H9 (cell line): Measurements from ENCODE around the gene RALGAPA1. TPM values are rescaled to one million over a fixed set of nuclear protein-coding genes. Genes with fewer than 3 reads are reported as not detected.

Experiments used
- DNase-seq: peaks from one replicate; pipeline ENCODE4 v3.0.0-alpha.2; 2017
- H2AFZ ChIP-seq: one replicate; pipeline ENCODE4 v1.6.1; 2013; ENCODE audit warnings: mild to moderate bottlenecking, low read length, control low read depth, moderate library complexity
- H2AK5ac ChIP-seq: 2 replicates; pipeline ENCODE4 v1.6.1; 2013; ENCODE audit warnings: low read length, control low read depth, mixed read lengths; ENCODE audit not compliant: insufficient read length
- H2BK120ac ChIP-seq: one replicate; pipeline ENCODE4 v1.6.1; 2013; ENCODE audit warnings: low read depth, mild to moderate bottlenecking, low read length, control low read depth, inconsistent platforms; ENCODE audit not compliant: poor library complexity, severe bottlenecking
- H2BK12ac ChIP-seq: 2 replicates; pipeline ENCODE4 v1.6.1; 2013; ENCODE audit warnings: low read length, control low read depth, mixed read lengths, low read depth; ENCODE audit not compliant: insufficient read length
- H2BK15ac ChIP-seq: 2 replicates; pipeline ENCODE4 v1.6.1; 2013; ENCODE audit warnings: low read depth, low read length, control low read depth
- H2BK20ac ChIP-seq: one replicate; pipeline ENCODE4 v1.6.1; 2013; ENCODE audit warnings: low read depth, mild to moderate bottlenecking, low read length, control low read depth, inconsistent platforms; ENCODE audit not compliant: poor library complexity, severe bottlenecking
- H2BK5ac ChIP-seq: 2 replicates; pipeline ENCODE4 v1.6.1; 2013; ENCODE audit warnings: low read length, control low read depth, mixed read lengths; ENCODE audit not compliant: insufficient read length
- H3K14ac ChIP-seq: 2 replicates; pipeline ENCODE4 v1.6.1; 2013; ENCODE audit warnings: low read length, control low read depth; ENCODE audit not compliant: insufficient read depth
- H3K18ac ChIP-seq: 2 replicates; pipeline ENCODE4 v1.6.1; 2013; ENCODE audit warnings: low read depth, mild to moderate bottlenecking, mixed read lengths, low read length, control low read depth; ENCODE audit not compliant: insufficient read length
- H3K23ac ChIP-seq: 2 replicates; pipeline ENCODE4 v1.6.1; 2013; ENCODE audit warnings: low read length, control low read depth, mixed read lengths, low read depth; ENCODE audit not compliant: insufficient read length
- H3K23me2 ChIP-seq: 2 replicates; pipeline ENCODE4 v1.6.1; 2013; ENCODE audit warnings: low read depth, mild to moderate bottlenecking, mixed read lengths, low read length, control low read depth; ENCODE audit not compliant: insufficient read length, poor library complexity, severe bottlenecking
- H3K27ac ChIP-seq: 2 replicates; pipeline ENCODE4 v1.5.1; 2013; ENCODE audit warnings: low read length, control low read depth, mixed read lengths, low read depth; ENCODE audit not compliant: insufficient read length
- H3K27me3 ChIP-seq: 2 replicates; pipeline ENCODE4 v1.6.1; 2013; ENCODE audit warnings: low read length, control low read depth, inconsistent platforms; ENCODE audit not compliant: insufficient read depth
- H3K4ac ChIP-seq: 2 replicates; pipeline ENCODE4 v1.6.1; 2013; ENCODE audit warnings: low read depth, mild to moderate bottlenecking, control low read depth, inconsistent platforms, low read length, moderate library complexity
- H3K4me1 ChIP-seq: 2 replicates; pipeline ENCODE4 v1.6.1; 2013; ENCODE audit warnings: low read length, control low read depth, inconsistent platforms; ENCODE audit not compliant: insufficient read depth
- H3K4me2 ChIP-seq: 2 replicates; pipeline ENCODE4 v1.6.1; 2013; ENCODE audit warnings: low read length, control low read depth, mixed read lengths; ENCODE audit not compliant: insufficient read length, insufficient read depth
- H3K56ac ChIP-seq: 2 replicates; pipeline ENCODE4 v1.6.1; 2013; ENCODE audit warnings: low read depth, mild to moderate bottlenecking, mixed read lengths, low read length, control low read depth; ENCODE audit not compliant: insufficient read length
- H3K79me1 ChIP-seq: 2 replicates; pipeline ENCODE4 v1.6.1; 2013; ENCODE audit warnings: low read depth, mild to moderate bottlenecking, moderate library complexity, low read length, control low read depth, inconsistent platforms; ENCODE audit not compliant: insufficient read depth, poor library complexity, severe bottlenecking
- H3K79me2 ChIP-seq: 2 replicates; pipeline ENCODE4 v1.6.1; 2013; ENCODE audit warnings: low read length, control low read depth, inconsistent platforms; ENCODE audit not compliant: insufficient read depth
- H3K9ac ChIP-seq: 2 replicates; pipeline ENCODE4 v1.6.1; 2013; ENCODE audit warnings: low read length, control low read depth, mixed read lengths; ENCODE audit not compliant: insufficient read length; ENCODE audit errors: extremely low read depth
- H3K9me3 ChIP-seq: one replicate; pipeline ENCODE4 v1.6.1; 2013; ENCODE audit warnings: low read depth, low read length, inconsistent platforms; ENCODE audit not compliant: control insufficient read depth
- H3T11ph ChIP-seq: one replicate; pipeline ENCODE4 v1.6.1; 2013; ENCODE audit warnings: mild to moderate bottlenecking, low read length, control low read depth, inconsistent platforms
- H4K20me1 ChIP-seq: one replicate; pipeline ENCODE4 v1.6.1; 2013; ENCODE audit not compliant: control insufficient read depth, insufficient read length, insufficient read depth
- H4K5ac ChIP-seq: 2 replicates; pipeline ENCODE4 v1.6.1; 2013; ENCODE audit warnings: low read depth, mild to moderate bottlenecking, mixed read lengths, low read length, control low read depth; ENCODE audit not compliant: insufficient read length
- H4K8ac ChIP-seq: replicated peaks from 2 replicates; pipeline ENCODE4 v1.6.1; 2013; ENCODE audit warnings: low read length, control low read depth, mixed read lengths, low read depth; ENCODE audit not compliant: insufficient read length
- H4K91ac ChIP-seq: 2 replicates; pipeline ENCODE4 v1.6.1; 2013; ENCODE audit warnings: low read depth, mild to moderate bottlenecking, moderate library complexity, mixed read lengths, low read length, control low read depth; ENCODE audit not compliant: insufficient read length
- H3K27ac Mint-ChIP-seq, 3 experiments: 2 replicates in 2 of 3; 3 replicates in 1 of 3; pipeline ENCODE4 v1.8.0; 2020 to 2021; ENCODE audit warnings: mixed read lengths in 3 of 3, mild to moderate bottlenecking in 1 of 3, moderate library complexity in 1 of 3
- H3K27me3 Mint-ChIP-seq: 2 replicates; pipeline ENCODE4 v1.8.0; 2021; ENCODE audit warnings: low read depth, mild to moderate bottlenecking, moderate library complexity, mixed read lengths
- H3K36me3 Mint-ChIP-seq, 3 experiments: 2 replicates in 2 of 3; 3 replicates in 1 of 3; pipeline ENCODE4 v1.8.0; 2020 to 2021; ENCODE audit warnings: low read depth in 3 of 3, mixed read lengths in 3 of 3; ENCODE audit not compliant: insufficient read depth in 1 of 3
- H3K4me1 Mint-ChIP-seq, 2 experiments: 2 replicates each; pipeline ENCODE4 v1.8.0; 2020; ENCODE audit warnings: mixed read lengths in 2 of 2
- H3K4me3 Mint-ChIP-seq, 2 experiments: 2 replicates in 1 of 2; 3 replicates in 1 of 2; pipeline ENCODE4 v1.8.0; 2020 to 2021; ENCODE audit warnings: mild to moderate bottlenecking in 2 of 2, mixed read lengths in 2 of 2, moderate library complexity in 1 of 2
- H3K9me3 Mint-ChIP-seq, 2 experiments: 2 replicates in 1 of 2; 3 replicates in 1 of 2; pipeline ENCODE4 v1.8.0; 2020; ENCODE audit warnings: mild to moderate bottlenecking in 2 of 2, mixed read lengths in 2 of 2, moderate library complexity in 1 of 2
- CTCF ChIP-seq: fragments of 200-600 bp; sonication (generic); conservative IDR thresholded peaks from 3 replicates; pipeline ENCODE4 v1.8.0; 2021; ENCODE audit warnings: antibody characterized with exemption, mild to moderate bottlenecking
- WGBS: extraction: QIAGEN DNeasy Blood & Tissue Kit; methylation state at CpG from one replicate; pipeline ENCODE4 v1.1.7; 2013; ENCODE audit warnings: missing lambda C conversion rate, low lambda C conversion rate, mixed read lengths; ENCODE audit not compliant: insufficient read length; ENCODE audit errors: extremely low coverage; 5-methylcytosine and 5-hydroxymethylcytosine counted together
- total RNA-seq: library from RNA; stranded (reverse); gene quantifications from 2 replicates; pipeline ENCODE4 v1.2.1, GENCODE V29; 2021

RALGAPA1 gene
- total RNA-seq, 1 experiment from 2014 or later: 29.8 TPM

GRCh38 chr14:35821564-35822411 lies 12.7 kb upstream of the RALGAPA1 start:
- H2AFZ ChIP-seq: no peak overlapping the region

More at GRCh38 chr14:35821564-35822411, 12.7 kb upstream of the RALGAPA1 start:
- Histone ChIP-seq H3K9me3 (no peaks in the 10 kb centered on the region), H3K4ac (no peak overlapping the region), H3K23ac (no peak overlapping the region), H3K9ac (no peak overlapping the region), H2AK5ac (no peak overlapping the region), H3K27me3 (no peaks in the 10 kb centered on the region), H3K23me2 (peaks cover 2% of the 10 kb centered on the region), H3K56ac (no peak overlapping the region), H3K14ac (no peak overlapping the region), H3K27ac (no peak overlapping the region), H3K79me1 (no peaks in the 10 kb centered on the region), H2BK12ac (no peak overlapping the region), H4K91ac (no peak overlapping the region), H2BK5ac (no peak overlapping the region), H3K4me2 (no peak overlapping the region), H3K79me2 (no peaks in the 10 kb centered on the region), H4K8ac (no peak overlapping the region), H4K5ac (no peak overlapping the region), H2BK15ac (no peak overlapping the region), H4K20me1 (no peaks in the 10 kb centered on the region), H3T11ph (no peak overlapping the region), H3K4me1 (no peaks in the 10 kb centered on the region), H2BK120ac (no peak overlapping the region), H2BK20ac (no peak overlapping the region), H3K18ac (no peak overlapping the region)
- Mint-ChIP-seq H3K36me3 (no peaks in the 10 kb centered on the region), H3K27me3 (no peaks in the 10 kb centered on the region), H3K4me1 (peaks cover 0 to 4% of the 10 kb centered on the region in 2 experiments; a peak in 1 of 4 replicates), H3K27ac (no peak overlapping the region), H3K4me3 (no peak overlapping the region), H3K9me3 (no peaks in the 10 kb centered on the region; a peak in 1 of 5 replicates)
- DNase-seq: no peak
- no CpG with 5 or more reads among the region's 7 CpGs for WGBS
- peak; percentile 51 for TF ChIP-seq CTCF
